NCI-H2081 treated with DMSO at 0.1 percent for 48 hours (cell line): ENCODE measurements around the gene IGFBPL1.
"Not testable (repeated sequence)": the region's sequence is repeated elsewhere in the genome, so short reads cannot be mapped to it uniquely, and the experiment has no call there.

Experiments used
- DNase-seq: peaks from one replicate; lab custom pipeline; 2025; lab: John Stamatoyannopoulos, UW

IGFBPL1 gene

DNA sequence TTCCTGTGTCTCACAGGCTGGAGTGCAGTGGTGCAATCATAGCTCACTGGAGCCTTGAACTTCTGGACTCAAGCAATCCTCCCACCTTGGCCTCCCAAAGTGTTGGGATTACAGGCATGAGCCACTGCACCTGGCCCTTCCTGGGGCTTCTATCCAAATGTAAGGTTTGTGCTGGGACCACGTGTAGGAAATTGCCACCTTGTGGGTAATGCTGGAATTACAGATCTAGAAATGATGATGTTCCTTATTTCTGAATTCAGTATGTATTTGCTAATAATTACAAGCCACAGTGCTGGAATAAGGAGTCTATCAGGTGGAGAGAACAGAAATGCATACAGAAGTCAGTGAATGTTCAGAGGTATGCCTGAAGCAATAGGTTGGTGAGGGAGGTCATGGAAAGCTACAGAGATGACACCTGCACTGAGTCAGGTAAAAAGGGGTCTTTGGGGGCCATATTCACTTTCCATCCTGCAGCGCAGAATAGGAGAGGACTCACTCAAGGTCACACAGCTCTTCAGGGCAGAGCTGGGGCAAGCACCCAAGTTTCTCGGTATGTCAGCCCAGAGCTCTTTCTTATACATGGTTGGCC is 8.8 kb upstream of the IGFBPL1 start:
- no peak for DNase-seq

DNA sequence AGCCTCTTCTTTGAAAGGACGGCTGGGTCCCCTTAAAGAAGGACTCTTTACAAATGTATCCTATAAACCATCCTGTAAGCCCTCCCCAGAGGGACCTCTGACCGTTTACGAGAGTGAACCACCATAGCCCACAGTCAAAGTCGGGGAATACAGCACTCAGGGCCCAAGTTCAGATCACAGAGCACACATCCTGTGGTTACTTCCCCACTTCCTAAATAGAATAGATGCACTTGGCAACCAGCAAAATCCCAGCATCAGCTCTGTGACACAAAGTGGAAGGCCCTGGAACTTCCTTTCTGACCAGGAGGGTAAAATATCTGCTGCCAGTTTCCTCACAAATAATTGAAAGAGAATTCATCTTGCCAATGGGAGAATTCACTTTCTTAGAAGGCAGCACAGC is 6.9 kb upstream of the IGFBPL1 start:
- no peak for DNase-seq

DNA sequence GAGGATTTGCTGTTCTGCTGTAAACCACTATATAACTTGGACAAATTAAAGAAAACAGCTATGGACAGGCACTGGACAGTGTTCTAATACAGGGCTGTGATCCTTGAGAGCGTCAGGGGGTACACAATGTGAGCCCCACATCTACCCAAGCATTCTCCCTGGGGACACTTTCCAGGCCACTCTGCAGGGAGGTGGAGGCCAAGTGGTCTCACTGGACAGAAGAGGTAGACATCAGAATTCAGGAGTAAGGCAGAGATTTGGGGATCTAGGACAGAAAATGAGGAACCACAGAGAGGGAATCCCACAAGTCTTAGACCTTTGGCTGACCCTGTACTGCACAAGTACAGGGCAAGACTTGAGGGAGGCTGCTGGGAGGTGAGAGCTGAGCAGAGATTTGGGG is 3.8 kb upstream of the IGFBPL1 start:
- no peak for DNase-seq

DNA sequence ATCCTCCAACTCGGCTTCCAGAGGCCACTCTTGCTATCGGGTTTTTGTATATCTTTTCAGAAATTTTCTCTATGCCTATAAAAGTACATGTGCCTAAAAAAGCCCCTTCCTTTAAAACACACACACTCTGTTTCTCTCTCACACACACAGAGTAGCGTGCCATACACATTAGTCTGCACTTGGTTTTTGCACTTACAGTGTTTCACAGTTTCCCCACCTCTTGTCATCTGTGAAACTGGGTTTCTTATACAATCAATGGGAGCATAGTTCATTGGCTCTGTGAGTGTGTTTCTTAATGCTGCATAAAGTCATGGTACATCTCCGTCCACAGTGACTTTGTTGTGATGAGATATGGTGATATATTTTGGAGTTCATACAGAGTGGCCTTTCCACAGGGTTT is 664 bp upstream of the IGFBPL1 start:
- no peak for DNase-seq

DNA sequence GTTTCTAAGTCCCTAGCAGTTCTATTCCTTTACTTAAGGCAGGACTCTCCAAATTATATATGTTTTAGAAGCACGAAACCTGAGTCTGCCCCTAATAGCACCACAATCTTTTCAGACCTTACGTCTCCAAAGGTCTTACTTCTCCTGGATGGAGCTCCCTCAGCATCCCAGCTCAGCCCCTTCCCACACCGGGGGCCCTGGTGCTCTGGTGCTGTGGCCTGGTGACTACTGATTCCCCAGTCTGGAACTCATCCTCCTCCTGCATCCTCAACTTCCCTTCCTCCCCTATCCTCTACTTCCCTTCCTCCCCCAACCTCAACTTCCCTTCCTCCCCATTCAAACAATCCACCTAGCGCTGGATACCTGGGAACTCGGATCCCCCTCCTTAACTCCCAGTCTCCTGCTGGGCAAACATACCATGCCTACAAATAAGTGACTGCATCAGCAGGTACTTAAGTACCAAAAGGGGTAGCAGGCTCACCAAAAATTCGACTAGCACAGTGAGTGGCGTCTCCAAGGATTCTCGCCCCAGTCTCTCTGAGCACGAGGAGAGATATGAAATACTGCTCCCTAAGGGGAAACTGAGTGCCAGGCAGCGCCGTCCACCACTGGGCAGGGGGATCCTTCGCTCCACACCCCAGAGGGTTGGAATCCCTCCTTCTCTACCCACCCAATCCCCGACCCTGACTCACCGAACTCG is 831 bp downstream of the IGFBPL1 start:
- no peak for DNase-seq

DNA sequence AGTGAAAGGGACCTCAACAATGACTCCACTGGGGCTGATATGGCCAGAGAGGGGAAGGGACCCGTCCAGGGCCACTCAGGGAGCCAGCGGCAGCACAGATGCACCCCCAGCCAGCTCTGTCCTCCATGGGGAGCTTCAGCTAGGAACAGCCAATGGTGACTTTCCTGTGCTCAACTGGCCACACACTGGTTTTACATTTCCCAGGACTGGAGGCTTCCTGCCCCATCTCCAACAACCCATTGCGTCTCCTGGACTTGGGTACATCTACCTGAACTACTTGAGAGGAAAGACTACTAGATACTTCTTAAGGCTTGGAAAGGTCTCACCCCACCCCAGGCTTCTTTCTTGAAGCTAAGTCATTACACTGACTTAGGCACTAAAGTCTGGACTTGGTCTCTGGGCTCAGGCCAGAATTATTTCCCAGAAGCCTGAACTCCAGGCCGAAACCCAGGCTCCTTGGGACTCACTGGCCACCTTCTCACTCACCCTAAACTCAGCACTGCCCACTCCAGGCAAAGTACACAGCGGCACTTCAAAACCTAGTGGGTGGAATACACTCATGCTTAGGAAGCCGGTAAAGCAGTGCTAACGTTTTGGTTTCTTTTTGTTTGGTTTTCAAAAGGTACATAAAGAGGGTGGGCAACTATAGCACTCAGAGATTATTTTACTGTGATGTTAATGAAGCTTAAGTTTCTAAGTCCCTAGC is 1.5 kb downstream of the IGFBPL1 start:
- no peak for DNase-seq

DNA sequence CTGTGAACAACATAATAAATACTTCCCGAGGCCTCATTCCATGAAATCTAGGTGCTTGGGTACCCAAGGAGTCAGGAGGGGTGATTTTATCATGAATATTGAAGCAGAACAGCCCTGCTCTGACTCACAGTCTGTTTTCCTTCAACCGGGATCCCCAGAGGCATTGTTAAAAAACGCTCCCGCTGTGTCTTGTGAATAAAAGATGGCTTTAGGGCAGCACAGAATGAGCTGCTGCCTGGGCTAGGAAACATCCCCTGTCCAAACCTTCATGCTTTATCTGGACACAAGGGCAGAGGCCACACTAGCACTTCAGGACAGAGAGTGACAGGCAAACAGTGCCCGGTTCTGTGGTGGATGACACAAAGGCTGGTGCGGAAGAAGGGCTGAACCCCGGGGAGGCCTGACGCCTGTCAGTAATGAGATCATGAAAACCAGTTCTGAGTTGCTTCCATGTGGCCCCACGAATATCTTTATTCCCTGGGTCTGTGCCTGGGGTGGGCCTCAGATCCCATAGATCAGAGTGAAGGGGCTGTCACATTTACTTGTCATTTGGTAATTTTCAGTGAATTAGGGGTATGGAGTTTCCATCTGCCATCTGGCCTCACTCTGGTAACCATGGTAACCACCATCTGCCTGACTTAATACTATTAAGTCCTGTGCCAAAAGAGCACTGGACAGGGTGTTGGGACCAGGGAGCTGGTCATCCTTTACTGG is 2.6 kb downstream of the IGFBPL1 start:
- peak; percentile 24 for DNase-seq

DNA sequence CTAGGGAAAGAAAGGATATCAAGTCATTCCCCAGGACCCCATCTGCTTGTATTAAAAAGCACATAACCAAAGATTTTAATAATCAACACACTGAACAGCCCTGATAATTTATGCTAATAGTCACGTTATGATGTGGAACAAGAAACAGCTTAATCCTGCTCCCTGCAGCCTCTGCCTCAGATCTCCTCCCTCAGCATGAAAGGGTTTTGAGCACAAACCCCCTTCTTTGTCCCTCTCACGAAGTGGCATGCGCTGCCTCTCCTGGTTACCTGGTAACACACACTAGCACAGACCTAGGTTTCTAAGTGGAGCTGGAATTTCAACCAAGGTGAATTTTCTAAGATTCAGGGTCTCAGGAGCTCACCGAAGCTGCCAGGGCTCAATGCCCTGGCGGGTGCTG is 5.1 kb downstream of the IGFBPL1 start:
- DNase-seq: no peak

DNA sequence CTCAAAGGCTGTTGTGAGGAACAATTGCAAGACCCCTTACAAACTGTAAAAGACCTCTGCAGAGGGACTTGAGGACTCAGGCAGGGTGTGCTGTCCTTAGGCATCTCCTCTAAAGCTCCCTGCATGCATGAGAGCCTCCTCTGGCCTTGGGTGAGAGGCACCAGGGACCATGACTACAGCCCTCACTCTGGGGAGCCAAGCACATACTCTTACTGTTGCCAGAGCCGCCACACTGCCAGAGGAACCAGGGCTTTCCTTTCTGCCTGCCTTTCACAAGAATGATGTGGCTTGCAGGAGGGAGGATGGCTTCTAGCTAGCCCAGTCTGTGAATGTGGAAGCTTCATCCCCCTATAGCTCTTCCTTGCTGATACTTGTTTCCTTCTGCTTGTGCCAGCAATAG is 5.9 kb downstream of the IGFBPL1 start:
- no peak for DNase-seq

DNA sequence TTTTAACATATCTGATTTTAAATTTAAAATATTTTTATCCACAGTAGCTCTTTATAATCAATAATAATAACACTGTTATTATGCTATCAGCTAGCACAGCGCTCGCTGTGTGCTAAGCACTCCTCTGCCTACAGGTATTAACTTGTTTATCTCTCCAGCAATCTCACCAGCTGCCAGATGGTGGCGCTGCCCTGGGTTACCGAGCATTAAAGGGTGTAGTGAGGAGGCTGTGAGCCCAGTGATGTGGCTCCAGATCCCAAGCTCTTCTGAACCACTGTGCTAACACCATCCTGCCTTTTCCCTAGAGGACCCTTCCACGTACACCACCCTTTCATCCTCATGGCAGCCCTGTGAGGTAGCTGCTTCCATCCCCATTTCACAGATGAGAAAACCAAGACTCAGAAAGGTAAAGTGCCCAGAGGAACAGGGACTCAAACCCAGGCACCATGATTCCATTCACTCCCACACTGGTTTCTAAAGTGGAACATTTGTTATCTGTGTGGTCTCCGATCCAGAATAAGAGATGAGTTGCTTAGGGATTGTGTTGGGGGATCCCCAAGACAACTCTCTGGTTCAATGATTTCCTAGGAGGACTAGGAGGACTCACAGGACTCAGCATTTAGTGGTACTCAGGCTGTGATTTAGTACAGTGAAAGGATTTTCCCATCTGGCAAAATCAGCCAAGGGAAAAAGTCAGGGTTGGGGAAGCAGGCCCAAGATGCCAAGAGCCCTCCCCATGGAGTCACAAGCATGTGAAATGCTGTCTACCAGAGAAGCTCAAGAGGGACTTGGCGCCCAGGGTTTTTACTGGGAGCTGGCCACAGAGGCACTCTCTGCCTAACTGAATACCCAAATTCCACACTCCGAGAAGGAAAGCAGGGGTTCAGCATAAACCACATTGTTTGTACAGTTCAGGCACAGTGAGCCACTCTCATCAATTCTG is 7.0 kb downstream of the IGFBPL1 start:
- no peak for DNase-seq

DNA sequence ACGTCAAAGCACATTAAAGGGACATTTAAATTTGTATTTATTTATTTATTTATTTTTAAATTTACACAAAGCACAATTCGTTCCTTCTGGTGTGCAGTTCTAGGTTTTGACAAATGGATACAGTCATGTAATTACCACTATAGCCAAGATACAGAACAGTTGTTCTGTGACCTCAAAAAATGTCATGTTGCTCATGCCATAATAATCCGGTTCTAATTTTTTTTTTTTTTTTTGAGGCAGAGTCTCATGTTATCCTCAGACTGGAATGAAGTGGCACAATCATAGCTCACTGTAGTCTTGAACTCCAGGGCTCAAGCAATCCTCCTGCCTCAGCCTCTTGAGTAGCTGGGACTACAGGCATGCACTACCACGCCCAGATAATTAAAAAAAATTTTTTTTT is 7.8 kb downstream of the IGFBPL1 start:
- DNase-seq: no peak

DNA sequence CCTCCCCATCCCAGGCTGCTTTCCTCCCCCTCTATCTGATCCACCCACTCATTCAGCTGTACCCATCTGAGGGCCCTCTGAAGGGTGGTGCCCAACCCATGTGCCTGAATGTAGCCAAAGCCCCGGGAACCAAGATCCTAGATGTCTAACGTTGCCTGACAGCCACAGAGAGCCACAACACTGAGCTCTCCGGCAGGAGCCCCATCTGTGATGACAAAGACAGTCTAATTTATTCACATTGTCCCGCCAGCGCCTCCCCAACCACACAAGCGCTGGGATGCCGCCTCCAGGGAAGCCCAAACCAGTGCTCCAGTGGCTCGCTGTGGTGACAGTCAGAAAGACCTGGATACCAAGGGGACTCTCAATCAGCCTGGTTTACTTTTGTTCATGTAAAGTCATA is 8.4 kb downstream of the IGFBPL1 start:
- DNase-seq: no peak

DNA sequence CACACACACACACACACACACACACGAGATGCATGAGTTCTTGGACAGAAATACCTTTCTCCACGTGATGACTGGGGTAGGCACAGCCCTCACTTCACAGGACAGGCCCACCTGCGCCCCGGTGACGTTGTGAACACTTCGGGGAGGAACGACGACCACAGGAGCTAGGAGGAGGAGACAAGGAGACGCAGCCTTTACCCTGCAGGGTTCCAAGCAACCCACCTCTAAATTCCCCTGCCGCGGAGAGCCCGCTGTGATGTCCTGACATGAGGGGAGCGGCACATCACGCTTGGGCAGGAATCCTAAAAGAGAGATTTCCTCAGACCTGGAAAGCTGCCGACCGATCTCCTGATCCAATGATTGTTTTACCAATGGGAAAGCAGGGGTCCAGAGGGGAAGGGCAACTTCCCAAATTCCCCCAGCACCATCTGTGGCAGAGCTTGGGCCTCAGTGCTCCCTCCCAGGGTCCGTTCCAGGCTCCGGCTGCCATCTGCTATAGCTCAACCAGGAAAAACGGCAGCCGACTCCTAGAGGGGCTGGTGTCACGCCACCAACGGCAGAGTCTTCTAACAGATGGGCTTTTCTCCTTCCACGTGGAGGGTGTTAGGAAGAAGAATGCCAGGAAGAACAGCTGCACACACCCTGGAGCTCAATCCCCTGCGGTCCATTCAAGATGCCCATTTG is 10.1 kb downstream of the IGFBPL1 start:
- no peak for DNase-seq

DNA sequence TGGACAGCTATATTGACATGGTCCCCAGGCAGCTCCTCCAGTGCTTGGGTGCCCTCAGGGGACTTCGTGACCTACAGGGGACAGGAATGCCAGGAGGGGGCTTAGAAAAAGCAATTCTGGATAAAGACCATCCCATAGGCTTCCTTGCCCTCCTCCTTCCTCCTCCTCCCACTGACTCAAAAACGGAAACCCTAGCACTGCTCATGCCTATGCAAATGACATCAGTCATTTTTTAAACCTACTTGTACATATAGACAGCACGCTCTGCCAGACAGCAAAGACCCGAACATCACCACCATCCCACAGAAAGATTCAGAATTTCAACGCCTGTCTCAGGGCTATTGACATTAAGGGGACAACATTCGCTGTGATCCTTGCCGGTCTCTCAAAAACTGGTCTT is 11.0 kb downstream of the IGFBPL1 start:
- no peak for DNase-seq

DNA sequence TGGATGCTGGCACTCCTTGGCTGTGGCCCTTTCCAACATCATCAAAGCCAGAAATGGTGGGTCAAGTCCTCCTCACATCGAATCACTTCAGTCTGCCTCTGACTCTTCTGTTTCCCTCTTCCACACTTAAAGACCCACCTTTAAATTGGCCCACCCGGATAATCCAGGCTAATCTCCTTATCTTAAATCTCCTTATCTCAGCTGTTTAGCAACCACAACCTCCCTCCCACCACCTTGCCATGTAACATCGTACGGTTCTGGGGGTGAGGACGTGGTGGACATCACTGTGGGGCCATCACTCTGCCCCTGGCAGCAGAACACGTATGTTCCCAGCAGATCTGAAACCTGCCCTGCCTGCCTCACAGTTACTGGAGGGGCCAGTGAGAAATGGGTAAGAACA is 11.5 kb downstream of the IGFBPL1 start:
- DNase-seq: no peak

DNA sequence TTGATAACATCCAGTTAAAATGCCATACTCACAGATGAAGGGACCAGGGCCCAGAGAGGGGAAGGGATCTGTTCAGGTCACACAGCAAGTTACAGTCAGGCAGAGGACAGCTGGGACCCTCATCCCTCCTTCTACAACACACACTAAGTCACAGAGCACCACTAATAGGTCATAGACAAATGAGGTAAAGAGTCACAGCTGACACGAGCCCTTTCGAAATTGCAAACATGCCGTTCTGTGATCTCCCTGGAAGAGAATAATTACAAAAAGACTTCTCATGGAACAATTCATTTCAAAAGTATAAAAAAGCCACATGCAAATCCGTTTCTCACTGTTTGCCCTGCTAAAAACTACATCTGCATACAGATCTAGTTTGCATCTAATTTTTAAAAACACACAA is 15.5 kb downstream of the IGFBPL1 start:
- no peak for DNase-seq

DNA sequence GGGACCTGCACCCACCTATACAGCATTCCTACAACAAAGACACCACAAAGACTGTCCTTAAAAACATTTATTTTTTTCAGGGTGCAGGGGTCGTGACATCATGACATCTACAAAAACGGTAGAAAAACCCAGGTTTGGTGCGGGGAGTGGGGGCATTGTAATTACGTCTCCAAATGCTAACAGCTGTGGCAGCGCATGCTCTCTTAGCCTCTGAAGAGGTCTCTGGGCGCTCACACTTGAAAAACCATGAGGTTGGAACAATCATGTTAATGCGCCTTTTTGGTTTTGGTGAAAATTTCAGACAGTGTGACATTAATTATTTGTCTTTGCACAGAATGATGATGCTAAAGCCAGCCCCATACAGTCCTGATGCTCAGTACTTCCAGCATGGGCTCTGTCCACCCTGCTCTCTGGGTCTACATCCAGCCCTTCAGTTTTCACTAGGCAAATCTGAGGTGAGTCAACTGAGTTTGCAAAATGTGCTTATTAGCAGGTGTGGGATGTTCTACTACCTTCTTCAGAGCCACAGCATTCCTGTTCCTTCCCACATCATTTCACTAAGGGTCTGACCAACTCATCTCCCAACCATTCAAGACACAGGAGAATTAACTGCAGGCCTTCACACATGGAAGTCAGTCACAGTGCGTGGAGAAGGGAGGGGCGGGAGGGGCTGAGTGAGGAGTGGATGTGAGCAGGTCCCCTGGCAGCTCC is 17.6 kb downstream of the IGFBPL1 start:
- no peak for DNase-seq

DNA sequence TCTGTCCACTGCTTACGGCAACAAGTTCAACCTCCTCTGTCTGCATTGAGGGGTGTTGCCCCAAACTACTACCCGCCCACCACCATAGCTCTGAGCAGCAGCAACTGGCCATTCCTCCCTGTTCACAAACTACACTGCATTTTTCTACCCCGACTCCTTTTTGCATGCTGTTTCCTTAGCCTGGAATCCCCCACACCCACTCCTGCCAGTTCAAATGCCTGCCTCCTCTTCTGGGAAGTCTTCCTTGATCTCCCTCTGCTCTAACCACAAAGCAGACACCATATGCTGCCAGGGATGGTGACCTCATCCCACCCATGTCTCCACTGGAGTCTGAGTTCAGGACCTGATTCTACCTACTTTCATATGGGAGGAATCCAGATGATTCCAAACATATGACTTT is 18.5 kb downstream of the IGFBPL1 start:
- DNase-seq: no peak

DNA sequence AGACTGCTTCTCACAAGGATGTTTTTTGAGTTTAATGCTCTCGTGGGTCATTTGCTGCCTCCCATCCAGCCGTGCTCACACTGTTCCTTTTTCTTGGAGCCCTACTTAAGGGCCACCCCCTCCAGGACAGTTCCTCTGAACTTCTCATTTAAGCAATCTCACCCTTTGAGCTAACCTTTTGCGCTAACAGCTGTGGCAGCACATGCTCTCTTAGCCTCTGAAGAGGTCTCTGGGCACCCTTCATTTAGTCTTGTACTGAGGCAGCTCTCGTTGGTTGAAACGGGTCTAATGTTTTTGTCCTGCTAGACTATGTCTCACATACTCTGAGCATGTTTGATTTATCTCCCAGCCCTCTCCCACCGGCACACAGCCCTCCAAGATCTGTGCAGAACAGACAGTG is 19.9 kb downstream of the IGFBPL1 start:
- DNase-seq: no peak

DNA sequence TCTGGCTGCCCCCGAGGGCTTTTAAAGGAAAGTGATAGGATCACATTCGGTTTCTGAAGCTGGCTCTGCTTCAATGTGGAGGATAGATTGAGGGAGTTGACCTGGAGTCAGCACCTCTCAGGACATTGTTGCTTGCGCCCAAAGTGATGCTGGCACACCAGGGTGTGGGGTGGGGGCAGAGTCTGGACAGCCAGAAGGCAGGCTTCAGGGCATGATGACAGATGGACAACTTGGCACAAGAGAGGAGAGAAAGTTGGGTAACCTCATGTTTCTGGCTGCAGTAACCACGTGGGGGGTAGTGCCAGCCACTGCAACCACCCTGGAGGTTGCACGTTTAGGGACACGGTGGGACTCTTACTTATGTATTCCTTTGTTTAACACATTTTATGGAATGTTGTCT is 22.3 kb downstream of the IGFBPL1 start:
- no peak for DNase-seq

DNA sequence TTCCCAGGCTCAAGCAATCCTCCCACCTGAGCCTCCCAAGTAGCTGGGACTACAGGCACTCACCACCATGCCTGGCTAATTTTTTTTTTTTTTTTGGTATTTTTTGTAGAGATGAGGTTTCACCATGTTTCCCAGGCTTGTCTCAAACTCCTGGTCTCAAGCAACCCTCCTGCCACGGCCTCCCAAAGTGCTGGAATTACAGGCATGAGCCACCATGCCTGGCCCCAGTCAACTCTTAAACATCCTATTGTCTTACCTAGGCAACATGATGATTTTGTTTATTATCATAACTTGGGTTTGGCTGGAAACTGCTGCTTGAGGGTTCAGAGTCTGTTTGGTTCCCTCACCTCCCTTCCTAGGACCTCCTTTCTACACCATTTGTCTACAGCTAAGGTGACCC is 25.1 kb downstream of the IGFBPL1 start:
- DNase-seq: not testable (repeated sequence)
